Osteoblast (primary cell): ENCODE measurements around the gene HOXD4. TPM values are rescaled to one million over a fixed set of nuclear protein-coding genes. Genes with fewer than 3 reads are reported as not detected.

Source experiments
- DNase-seq: peaks from one replicate; pipeline ENCODE4 v3.0.0; 2011; ENCODE audit warnings: low spot score, mixed read lengths; ENCODE audit not compliant: insufficient read length; ENCODE audit errors: missing footprints
- H2AFZ ChIP-seq: 2 replicates; pipeline ENCODE4 v1.6.0; 2011; ENCODE audit warnings: mild to moderate bottlenecking, low read length
- H3K27ac ChIP-seq: 2 replicates; pipeline ENCODE4 v1.5.1; 2011; ENCODE audit warnings: mild to moderate bottlenecking, low read depth, low read length, moderate library complexity
- H3K27me3 ChIP-seq: 2 replicates; pipeline ENCODE4 v1.6.0; 2012; ENCODE audit warnings: mild to moderate bottlenecking, control low read depth, inconsistent platforms, low read length, moderate library complexity; ENCODE audit not compliant: insufficient read depth
- H3K36me3 ChIP-seq: 2 replicates; pipeline ENCODE4 v1.5.1; 2011; ENCODE audit warnings: mild to moderate bottlenecking, low read length, control low read depth, moderate library complexity; ENCODE audit not compliant: insufficient read depth
- H3K4me1 ChIP-seq: 2 replicates; pipeline ENCODE4 v1.5.1; 2011; ENCODE audit warnings: mild to moderate bottlenecking, low read length, control low read depth, moderate library complexity; ENCODE audit not compliant: insufficient read depth
- H3K4me2 ChIP-seq: 2 replicates; pipeline ENCODE4 v1.6.0; 2011; ENCODE audit warnings: mild to moderate bottlenecking, low read length; ENCODE audit not compliant: insufficient read depth
- H3K4me3 ChIP-seq: fragments of 200-600 bp; sonication (generic); 3 replicates; pipeline ENCODE4 v1.5.1; 2012; ENCODE audit warnings: mild to moderate bottlenecking, low read length, inconsistent platforms; ENCODE audit not compliant: insufficient read depth
- H3K79me2 ChIP-seq: 2 replicates; pipeline ENCODE4 v1.6.0; 2012; ENCODE audit warnings: mild to moderate bottlenecking, low read length, control low read depth, inconsistent platforms; ENCODE audit not compliant: insufficient read depth
- H3K9me3 ChIP-seq: 2 replicates; pipeline ENCODE4 v1.5.1; 2011; ENCODE audit warnings: low read depth, low read length, control low read depth
- H4K20me1 ChIP-seq: 2 replicates; pipeline ENCODE4 v1.6.0; 2012; ENCODE audit warnings: mild to moderate bottlenecking, low read length, control low read depth; ENCODE audit not compliant: insufficient read depth
- CTCF ChIP-seq: IDR thresholded peaks from 2 replicates; pipeline ENCODE4 v1.5.1; 2011; ENCODE audit warnings: mild to moderate bottlenecking, low read depth, low read length, moderate library complexity; ENCODE audit errors: extremely low read depth
- total RNA-seq: library from RNA; depleted of rRNA; stranded (reverse); fragments of >200 nt; gene quantifications from 2 replicates; pipeline ENCODE4 v1.2.3, GENCODE V29; 2012

Gene HOXD4
- 0.36 and 1.2 TPM in 2 replicates for total RNA-seq

GRCh38 chr2:176151442-176152287 lies at the start of gene HOXD4:
Gene HOXD4, plus strand, starts transcription at chr2:176151550. Its CDS starts 84 bp downstream, at chr2:176151634.
- H3K4me2 ChIP-seq, result no peak within 1 kb of the TSS
- TF ChIP-seq CTCF, result no peak
- H3K4me3 ChIP-seq, result no peak within 1 kb of the TSS
- H3K9me3 ChIP-seq, result no peaks in the 10 kb centered on the region
- no peak for DNase-seq
- no peaks in the 10 kb centered on the region for H3K36me3 ChIP-seq
- no peaks in the 10 kb centered on the region for H3K27me3 ChIP-seq
- H3K27ac ChIP-seq, result no peak within 1 kb of the TSS
- no peaks in the 10 kb centered on the region for H3K79me2 ChIP-seq
- H3K4me1 ChIP-seq, result no peaks in the 10 kb centered on the region
- peaks cover 4% of the 10 kb centered on the region for H4K20me1 ChIP-seq
- H2AFZ ChIP-seq, result no peak within 1 kb of the TSS

- H2AFZ ChIP-seq, result no peak overlapping the region
- H4K20me1 ChIP-seq, result peaks cover 3% of the 10 kb centered on the region
- H3K27me3 ChIP-seq, result peaks cover 99% of the 10 kb centered on the region
- H3K4me1 ChIP-seq, result peaks cover 12% of the 10 kb centered on the region
- H3K27ac ChIP-seq, result no peak overlapping the region
- no peak overlapping the region for H3K4me3 ChIP-seq
- DNase-seq, result no peak
- no peaks in the 10 kb centered on the region for H3K36me3 ChIP-seq
- no peak overlapping the region for H3K4me2 ChIP-seq
- no peaks in the 10 kb centered on the region for H3K79me2 ChIP-seq
- H3K9me3 ChIP-seq, result no peaks in the 10 kb centered on the region
- TF ChIP-seq CTCF, result no peak
Observed at GRCh38 chr2:176101842-176102241, 49.5 kb upstream of the HOXD4 start.

- TF ChIP-seq CTCF, result no peak
- H2AFZ ChIP-seq, result no peak overlapping the region
- H3K27me3 ChIP-seq, result peaks cover 99% of the 10 kb centered on the region
- H3K9me3 ChIP-seq, result no peaks in the 10 kb centered on the region
- peaks cover 3% of the 10 kb centered on the region for H4K20me1 ChIP-seq
- H3K79me2 ChIP-seq, result no peaks in the 10 kb centered on the region
- H3K4me2 ChIP-seq, result no peak overlapping the region
- no peak overlapping the region for H3K4me3 ChIP-seq
- H3K36me3 ChIP-seq, result no peaks in the 10 kb centered on the region
- no peak for DNase-seq
- H3K27ac ChIP-seq, result no peak overlapping the region
- H3K4me1 ChIP-seq, result peaks cover 8% of the 10 kb centered on the region
Observed at GRCh38 chr2:176102309-176102866, 49.0 kb upstream of the HOXD4 start.

GRCh38 chr2:176103194-176103593 lies 48.2 kb upstream of the HOXD4 start:
- H4K20me1 ChIP-seq, result peaks cover 3% of the 10 kb centered on the region
- H3K79me2 ChIP-seq, result no peaks in the 10 kb centered on the region
- H3K27me3 ChIP-seq, result peaks cover 92% of the 10 kb centered on the region
- no peak overlapping the region for H3K4me2 ChIP-seq
- TF ChIP-seq CTCF, result no peak
- H3K9me3 ChIP-seq, result no peaks in the 10 kb centered on the region
- H3K4me3 ChIP-seq, result no peak overlapping the region
- peaks cover 3% of the 10 kb centered on the region for H3K4me1 ChIP-seq
- no peak overlapping the region for H3K27ac ChIP-seq
- DNase-seq, result no peak
- no peak overlapping the region for H2AFZ ChIP-seq
- no peaks in the 10 kb centered on the region for H3K36me3 ChIP-seq
